ENCODE data around the gene C20orf144. TPM values are rescaled to one million over a fixed set of nuclear protein-coding genes. Genes with fewer than 3 reads are reported as not detected.
"Not testable (repeated sequence)": the region's sequence is repeated elsewhere in the genome, so short reads cannot be mapped to it uniquely, and the experiment has no call there.

Gene C20orf144
- total and polyA plus RNA-seq, 2 donors from 2014 or later: 0.16 TPM; not detected in 1

GRCh38 chr20:33694639-33695012 lies 32.5 kb downstream of the C20orf144 start:
- intact Hi-C loops (cut with DNase I): no loop called here
- no peak for FAIRE-seq
- H3K27me3 ChIP-seq (ENCODE audit: control insufficient read depth, insufficient read depth, low read length): no peaks in the 10 kb centered on the region
- no peak overlapping the region for H3K4me3 ChIP-seq (ENCODE audit: low read length in 3 of 3)
- no peaks in the 10 kb centered on the region for H3K9me3 ChIP-seq (ENCODE audit: control insufficient read depth in 2 of 3, insufficient read depth in 1 of 3, low read length in 3 of 3)
- TF ChIP-seq, protein P1, sequence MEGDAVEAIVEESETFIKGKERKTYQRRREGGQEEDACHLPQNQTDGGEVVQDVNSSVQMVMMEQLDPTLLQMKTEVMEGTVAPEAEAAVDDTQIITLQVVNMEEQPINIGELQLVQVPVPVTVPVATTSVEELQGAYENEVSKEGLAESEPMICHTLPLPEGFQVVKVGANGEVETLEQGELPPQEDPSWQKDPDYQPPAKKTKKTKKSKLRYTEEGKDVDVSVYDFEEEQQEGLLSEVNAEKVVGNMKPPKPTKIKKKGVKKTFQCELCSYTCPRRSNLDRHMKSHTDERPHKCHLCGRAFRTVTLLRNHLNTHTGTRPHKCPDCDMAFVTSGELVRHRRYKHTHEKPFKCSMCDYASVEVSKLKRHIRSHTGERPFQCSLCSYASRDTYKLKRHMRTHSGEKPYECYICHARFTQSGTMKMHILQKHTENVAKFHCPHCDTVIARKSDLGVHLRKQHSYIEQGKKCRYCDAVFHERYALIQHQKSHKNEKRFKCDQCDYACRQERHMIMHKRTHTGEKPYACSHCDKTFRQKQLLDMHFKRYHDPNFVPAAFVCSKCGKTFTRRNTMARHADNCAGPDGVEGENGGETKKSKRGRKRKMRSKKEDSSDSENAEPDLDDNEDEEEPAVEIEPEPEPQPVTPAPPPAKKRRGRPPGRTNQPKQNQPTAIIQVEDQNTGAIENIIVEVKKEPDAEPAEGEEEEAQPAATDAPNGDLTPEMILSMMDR (IDR thresholded peaks at IDR 0.05; ENCODE audit: borderline replicate concordance, extremely low read depth, insufficient read depth): no peak
- H3K9ac ChIP-seq (ENCODE audit: low read length in 3 of 3): no peak overlapping the region
- DNase-seq: no peak
- no peaks in the 10 kb centered on the region for H3K36me3 ChIP-seq (ENCODE audit: control insufficient read depth in 2 of 3, insufficient read depth in 3 of 3, low read length in 3 of 3)
- no peak overlapping the region for H3K27ac ChIP-seq (ENCODE audit: low read depth in 2 of 2, low read length in 2 of 2)
- no peaks in the 10 kb centered on the region for H3K4me1 ChIP-seq (ENCODE audit: control insufficient read depth in 2 of 3, insufficient read depth in 2 of 3, low read depth in 1 of 3, low read length in 3 of 3)

- no peak overlapping the region for H3K27ac ChIP-seq (ENCODE audit: low read depth in 2 of 2, low read length in 2 of 2)
These were observed 34.3 kb downstream of the C20orf144 start for GRCh38 chr20:33696448-33696847.

DNA sequence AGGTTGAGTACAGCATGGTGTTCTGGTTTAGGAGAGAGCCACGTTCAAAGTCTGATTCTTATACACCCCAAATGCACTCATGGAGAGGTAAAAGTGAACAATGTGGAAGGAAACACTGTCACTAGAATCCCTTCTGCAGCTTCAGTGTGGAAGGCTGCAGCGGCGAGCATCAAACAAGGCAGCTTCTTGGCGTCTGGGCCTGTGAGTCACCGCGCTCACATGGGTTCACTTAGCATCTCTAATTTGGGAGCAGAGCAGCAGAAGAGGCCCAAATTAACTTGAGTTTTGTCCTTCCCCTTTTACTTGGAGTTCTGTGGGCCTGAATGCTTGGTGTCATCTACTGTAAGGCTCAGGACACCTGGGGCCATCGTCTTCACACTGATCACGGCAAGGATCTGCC lies 35.0 kb downstream of the C20orf144 start:
- TF ChIP-seq, protein P1 (IDR thresholded peaks at IDR 0.05; ENCODE audit: borderline replicate concordance, extremely low read depth, insufficient read depth): no peak
- Histone ChIP-seq H3K27me3 (ENCODE audit: control insufficient read depth, insufficient read depth, low read length) (no peaks in the 10 kb centered on the region), H3K4me3 (ENCODE audit: low read length in 3 of 3) (no peak overlapping the region), H3K4me1 (ENCODE audit: control insufficient read depth in 2 of 3, insufficient read depth in 2 of 3, low read depth in 1 of 3, low read length in 3 of 3) (no peaks in the 10 kb centered on the region), H3K9ac (ENCODE audit: low read length in 3 of 3) (no peak overlapping the region), H3K36me3 (ENCODE audit: control insufficient read depth in 2 of 3, insufficient read depth in 3 of 3, low read length in 3 of 3) (no peaks in the 10 kb centered on the region), H3K27ac (ENCODE audit: low read depth in 2 of 2, low read length in 2 of 2) (no peak overlapping the region), H3K9me3 (ENCODE audit: control insufficient read depth in 2 of 3, insufficient read depth in 1 of 3, low read length in 3 of 3) (no peaks in the 10 kb centered on the region)
- intact Hi-C loops (cut with DNase I): no loop called here
- FAIRE-seq (no peak), DNase-seq (no peak)

More at GRCh38 chr20:33696448-33696847, 34.3 kb downstream of the C20orf144 start:
- H3K36me3 ChIP-seq (ENCODE audit: control insufficient read depth in 2 of 3, insufficient read depth in 3 of 3, low read length in 3 of 3): no peaks in the 10 kb centered on the region
- no peaks in the 10 kb centered on the region for H3K4me1 ChIP-seq (ENCODE audit: control insufficient read depth in 2 of 3, insufficient read depth in 2 of 3, low read depth in 1 of 3, low read length in 3 of 3)
- TF ChIP-seq, protein P1 (IDR thresholded peaks at IDR 0.05; ENCODE audit: borderline replicate concordance, extremely low read depth, insufficient read depth): no peak
- no peaks in the 10 kb centered on the region for H3K27me3 ChIP-seq (ENCODE audit: control insufficient read depth, insufficient read depth, low read length)
- intact Hi-C loops (cut with DNase I): no loop called here
- no peaks in the 10 kb centered on the region for H3K9me3 ChIP-seq (ENCODE audit: control insufficient read depth in 2 of 3, insufficient read depth in 1 of 3, low read length in 3 of 3)
- no peak overlapping the region for H3K4me3 ChIP-seq (ENCODE audit: low read length in 3 of 3)
- H3K9ac ChIP-seq (ENCODE audit: low read length in 3 of 3): no peak overlapping the region
- DNase-seq: no peak
- FAIRE-seq: no peak

- H3K27me3 ChIP-seq (ENCODE audit: control insufficient read depth, insufficient read depth, low read length); H3K4me1 ChIP-seq (ENCODE audit: control insufficient read depth in 2 of 3, insufficient read depth in 2 of 3, low read depth in 1 of 3, low read length in 3 of 3); H3K9ac ChIP-seq (ENCODE audit: low read length in 3 of 3); intact Hi-C loops (cut with DNase I); DNase-seq; H3K27ac ChIP-seq (ENCODE audit: low read depth in 2 of 2, low read length in 2 of 2); H3K36me3 ChIP-seq (ENCODE audit: control insufficient read depth in 2 of 3, insufficient read depth in 3 of 3, low read length in 3 of 3); FAIRE-seq; H3K9me3 ChIP-seq (ENCODE audit: control insufficient read depth in 2 of 3, insufficient read depth in 1 of 3, low read length in 3 of 3); H3K4me3 ChIP-seq (ENCODE audit: low read length in 3 of 3): not testable (repeated sequence)
These were observed 36.8 kb downstream of the C20orf144 start for GRCh38 chr20:33698966-33699365.

DNA sequence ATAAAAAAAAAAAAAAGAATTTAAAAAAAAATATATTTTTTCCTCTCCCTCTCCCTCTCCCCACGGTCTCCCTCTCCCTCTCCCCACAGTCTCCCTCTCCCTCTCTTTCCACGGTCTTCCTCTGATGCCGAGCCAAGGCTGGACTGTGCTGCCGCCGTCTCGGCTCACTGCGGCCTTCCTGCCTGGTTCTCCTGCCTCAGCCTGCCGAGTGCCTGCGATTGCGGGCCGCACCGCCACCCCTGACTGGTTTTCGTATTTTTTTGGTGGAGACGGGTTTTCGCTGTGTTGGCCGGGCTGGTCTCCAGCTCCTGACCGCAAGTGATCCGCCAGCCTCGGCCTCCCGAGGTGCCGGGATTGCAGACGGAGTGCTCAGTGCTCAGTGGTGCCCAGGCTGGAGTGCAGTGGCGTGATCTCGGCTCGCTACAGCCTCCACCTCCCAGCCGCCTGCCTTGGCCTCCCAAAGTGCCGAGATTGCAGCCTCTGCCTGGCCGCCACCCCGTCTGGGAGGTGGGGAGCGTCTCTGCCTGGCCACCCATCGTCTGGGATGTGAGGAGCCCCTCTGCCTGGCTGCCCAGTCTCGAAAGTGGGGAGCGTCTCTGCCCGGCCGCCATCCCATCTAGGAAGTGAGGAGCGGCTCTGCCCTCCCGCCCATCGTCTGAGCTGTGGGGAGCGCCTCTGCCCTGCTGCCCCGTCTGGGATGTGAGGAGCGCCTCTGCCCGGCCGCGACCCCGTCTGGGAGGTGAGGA lies 38.7 kb downstream of the C20orf144 start:
- FAIRE-seq; H3K9ac ChIP-seq (ENCODE audit: low read length in 3 of 3); H3K4me1 ChIP-seq (ENCODE audit: control insufficient read depth in 2 of 3, insufficient read depth in 2 of 3, low read depth in 1 of 3, low read length in 3 of 3); DNase-seq; H3K27me3 ChIP-seq (ENCODE audit: control insufficient read depth, insufficient read depth, low read length); H3K4me3 ChIP-seq (ENCODE audit: low read length in 3 of 3); intact Hi-C loops (cut with DNase I); H3K9me3 ChIP-seq (ENCODE audit: control insufficient read depth in 2 of 3, insufficient read depth in 1 of 3, low read length in 3 of 3); H3K27ac ChIP-seq (ENCODE audit: low read depth in 2 of 2, low read length in 2 of 2); H3K36me3 ChIP-seq (ENCODE audit: control insufficient read depth in 2 of 3, insufficient read depth in 3 of 3, low read length in 3 of 3): not testable (repeated sequence)

Measured in kidney (tissue), 14 donors.